ENCODE results near the gene ZNF827. TPM values are rescaled to one million over a fixed set of nuclear protein-coding genes. Genes with fewer than 3 reads are reported as not detected.

Gene ZNF827
- total and polyA plus RNA-seq, 2 of the 8 experiments (the other 6 are each of a cell fraction or from before 2014, with no cell fraction given): 25.3 to 26.2 TPM

- Histone ChIP-seq H2AK5ac (ENCODE audit: low read depth, low read length) (no peak overlapping the region), H4K20me1 (replicated peaks in 1 of 2; ENCODE audit: control insufficient read depth in 1 of 2, insufficient read depth in 2 of 2, low read length in 2 of 2) (no peaks in the 10 kb centered on the region), H3K4me3 (ENCODE audit: extremely low read depth in 1 of 4, insufficient read depth in 2 of 4, low read depth in 3 of 4, low read length in 4 of 4) (no peak overlapping the region), H3K4ac (replicated peaks; ENCODE audit: insufficient read length, low read depth, low read length) (no peak overlapping the region), H3K36me3 (ENCODE audit: control insufficient read depth in 2 of 4, insufficient read depth in 4 of 4, low read length in 3 of 4) (peaks cover 0 to 39% (median 14%) of the 10 kb centered on the region in 4 experiments; a peak in 7 of 8 replicates), H3K4me2 (ENCODE audit: insufficient read depth in 1 of 2, low read depth in 2 of 2, low read length in 2 of 2) (no peak overlapping the region), H2AFZ (ENCODE audit: low read length) (no peak overlapping the region), H3K79me1 (ENCODE audit: low read depth, low read length) (no peaks in the 10 kb centered on the region), H3K27me3 (replicated peaks in 1 of 4; ENCODE audit: control insufficient read depth in 3 of 4, extremely low read depth in 1 of 4, insufficient read depth in 3 of 4, low read length in 3 of 4) (no peaks in the 10 kb centered on the region), H4K8ac (ENCODE audit: extremely low read depth, insufficient read depth, low read length) (no peak overlapping the region), H2BK15ac (ENCODE audit: low read length) (no peak overlapping the region), H3K9ac (replicated peaks in 1 of 4; ENCODE audit: extremely low read depth in 1 of 4, low read depth in 3 of 4, low read length in 3 of 4) (no peak overlapping the region), H3K79me2 (ENCODE audit: control insufficient read depth in 1 of 2, insufficient read depth in 2 of 2, low read length in 2 of 2) (no peaks in the 10 kb centered on the region), H3K14ac (ENCODE audit: insufficient read length) (no peak overlapping the region), H3K9me3 (ENCODE audit: insufficient read depth in 2 of 2, low read depth in 1 of 2, low read length in 1 of 2) (peaks cover 0 to 2% of the 10 kb centered on the region in 2 experiments; a peak in 1 of 4 replicates), H3K27ac (ENCODE audit: low read depth, low read length) (no peak overlapping the region), H2BK20ac (ENCODE audit: low read length) (no peak overlapping the region), H2BK120ac (replicated peaks; ENCODE audit: low read depth, low read length) (no peak overlapping the region), H3K23ac (ENCODE audit: insufficient read length) (no peak overlapping the region), H2BK12ac (ENCODE audit: low read depth, low read length) (no peak overlapping the region), H3K18ac (ENCODE audit: extremely low read depth, low read length) (no peak overlapping the region), H2BK5ac (ENCODE audit: low read depth, low read length) (no peak overlapping the region), H3K23me2 (ENCODE audit: low read depth, low read length) (no peaks in the 10 kb centered on the region), H3K56ac (replicated peaks; ENCODE audit: insufficient read length, low read depth, low read length) (no peak overlapping the region), H3K4me1 (replicated peaks in 1 of 4; ENCODE audit: control insufficient read depth in 3 of 4, insufficient read depth in 4 of 4, low read length in 3 of 4) (no peaks in the 10 kb centered on the region), H4K5ac (ENCODE audit: insufficient read length, low read depth, low read length) (no peak overlapping the region), H4K91ac (replicated peaks; ENCODE audit: insufficient read length, low read length) (no peak overlapping the region)
- POLR2A ChIA-PET (ENCODE audit: partially characterized antibody): no interaction called here
- DNase-seq (ENCODE audit: low read depth in 1 of 2, low spot score in 2 of 2): no peak
- TF ChIP-seq CTCF (IDR thresholded peaks at IDR 0.05; ENCODE audit: control extremely low read depth in 1 of 3, insufficient read depth in 1 of 3, low read depth in 1 of 3, low read length in 3 of 3) (no peak), EGR1 (IDR thresholded peaks at IDR 0.05; ENCODE audit: borderline replicate concordance, low read depth, low read length) (no peak), RFX5 (IDR thresholded peaks at IDR 0.05; ENCODE audit: borderline replicate concordance, low read depth, low read length) (no peak), RXRA (IDR thresholded peaks at IDR 0.05; ENCODE audit: insufficient read depth, low read depth, low read length) (no peak), EP300 (IDR thresholded peaks at IDR 0.05; ENCODE audit: borderline replicate concordance in 1 of 2, low read depth in 2 of 2, low read length in 2 of 2) (no peak)
- TF ChIP-seq, protein P1, sequence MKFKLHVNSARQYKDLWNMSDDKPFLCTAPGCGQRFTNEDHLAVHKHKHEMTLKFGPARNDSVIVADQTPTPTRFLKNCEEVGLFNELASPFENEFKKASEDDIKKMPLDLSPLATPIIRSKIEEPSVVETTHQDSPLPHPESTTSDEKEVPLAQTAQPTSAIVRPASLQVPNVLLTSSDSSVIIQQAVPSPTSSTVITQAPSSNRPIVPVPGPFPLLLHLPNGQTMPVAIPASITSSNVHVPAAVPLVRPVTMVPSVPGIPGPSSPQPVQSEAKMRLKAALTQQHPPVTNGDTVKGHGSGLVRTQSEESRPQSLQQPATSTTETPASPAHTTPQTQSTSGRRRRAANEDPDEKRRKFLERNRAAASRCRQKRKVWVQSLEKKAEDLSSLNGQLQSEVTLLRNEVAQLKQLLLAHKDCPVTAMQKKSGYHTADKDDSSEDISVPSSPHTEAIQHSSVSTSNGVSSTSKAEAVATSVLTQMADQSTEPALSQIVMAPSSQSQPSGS (IDR thresholded peaks at IDR 0.05; ENCODE audit: low read length): no peak
- CTCF ChIA-PET (ENCODE audit: partially characterized antibody): interaction anchor here (1.6 kb wide), 1 partner anchor 118 kb away, joined by 3 read pairs; no protein-coding TSS in a partner anchor
- WGBS, 2 experiments (ENCODE audit: extremely low coverage in 1 of 2, insufficient coverage in 1 of 2, insufficient read length in 1 of 2, insufficient replicate concordance in 2 of 2, low coverage in 1 of 2, low lambda C conversion rate in 2 of 2, missing lambda C conversion rate in 1 of 2): 93% methylated on average over 1 of the region's 1 CpG; no CpG with 5 or more reads in 1 of the 2 experiments
- no peak for FAIRE-seq
Observed at GRCh38 chr4:145815626-145816025, 123.0 kb downstream of the ZNF827 start.

All from H1 (cell line).